PFSK-1 (cell line): Measurements from ENCODE around the gene SEC14L3.

Source experiments
- FOXP2 ChIP-seq: optimal IDR thresholded peaks from 2 replicates; pipeline ENCODE3; 2011; ENCODE audit warnings: borderline replicate concordance, control low read depth, inconsistent platforms; ENCODE audit not compliant: insufficient read depth; ENCODE audit errors: extremely low read length, extremely low read depth
- POLR2AphosphoS5 ChIP-seq: IDR thresholded peaks from 2 replicates; pipeline ENCODE4 v1.6.1; 2012; ENCODE audit warnings: low read depth, mild to moderate bottlenecking, control low read depth, low read length, moderate library complexity
- SIN3A ChIP-seq: IDR thresholded peaks from 2 replicates; pipeline ENCODE4 v1.6.1; 2012; ENCODE audit warnings: mild to moderate bottlenecking, low read length, moderate library complexity, borderline replicate concordance; ENCODE audit not compliant: insufficient read depth
- TAF1 ChIP-seq: IDR thresholded peaks from 2 replicates; pipeline ENCODE4 v1.6.1; 2012; ENCODE audit warnings: low read length, control low read depth, borderline replicate concordance; ENCODE audit not compliant: insufficient read depth
- TF ChIP-seq, protein P1 (sequence below), 2 experiments: IDR thresholded peaks; 2 replicates each; pipeline versions ENCODE4 v1.6.1 to v1.8.0; 2011 to 2012; ENCODE audit warnings: low read depth in 2 of 2, low read length in 2 of 2, control low read depth in 1 of 2, inconsistent platforms in 1 of 2, mild to moderate bottlenecking in 1 of 2, moderate library complexity in 1 of 2; ENCODE audit not compliant: insufficient read depth in 1 of 2

Gene SEC14L3

DNA sequence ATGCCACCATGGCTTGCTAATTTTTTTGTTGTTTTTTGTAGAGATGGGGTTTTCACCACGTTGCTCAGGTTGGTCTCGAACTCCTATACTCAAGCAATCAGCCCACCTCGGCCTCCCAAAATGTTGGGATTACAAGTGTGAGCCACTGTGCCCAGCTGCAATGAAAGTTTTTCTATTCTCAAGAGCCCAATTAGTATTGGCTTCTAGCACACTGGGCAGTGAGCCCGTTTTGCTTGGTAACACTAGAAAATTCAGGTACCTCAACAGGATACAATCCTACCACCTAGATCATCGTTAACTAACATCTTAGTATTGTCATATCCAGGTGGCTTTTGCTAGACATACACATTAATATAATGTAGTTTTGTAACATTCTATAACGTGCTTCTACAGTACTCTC lies 19.0 kb downstream of the SEC14L3 start:
- TF ChIP-seq TAF1, result no peak

DNA sequence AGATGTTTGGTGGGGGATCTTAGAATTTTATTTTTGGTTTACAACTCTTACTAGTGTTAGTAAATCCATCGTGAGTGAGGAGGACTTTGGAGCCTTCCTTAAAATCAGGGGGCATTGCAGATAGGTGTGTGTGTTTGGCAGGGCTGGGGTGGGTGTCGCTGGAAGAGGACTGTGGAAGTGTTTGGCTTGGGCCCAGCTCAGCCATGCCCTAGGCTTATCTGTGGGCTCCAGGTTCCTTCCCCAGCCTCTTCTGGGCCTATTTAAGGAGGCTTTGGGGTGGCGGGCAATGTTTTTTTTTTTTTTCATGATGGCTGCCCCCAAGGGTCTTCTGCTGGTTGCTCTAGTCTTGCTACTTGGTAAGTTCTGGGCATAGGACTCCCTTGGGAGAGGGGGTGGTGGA lies 24.2 kb downstream of the SEC14L3 start:
- TF ChIP-seq TAF1 (no peak), POLR2AphosphoS5 (no peak), SIN3A (no peak), FOXP2 (no peak)
- TF ChIP-seq, protein P1, sequence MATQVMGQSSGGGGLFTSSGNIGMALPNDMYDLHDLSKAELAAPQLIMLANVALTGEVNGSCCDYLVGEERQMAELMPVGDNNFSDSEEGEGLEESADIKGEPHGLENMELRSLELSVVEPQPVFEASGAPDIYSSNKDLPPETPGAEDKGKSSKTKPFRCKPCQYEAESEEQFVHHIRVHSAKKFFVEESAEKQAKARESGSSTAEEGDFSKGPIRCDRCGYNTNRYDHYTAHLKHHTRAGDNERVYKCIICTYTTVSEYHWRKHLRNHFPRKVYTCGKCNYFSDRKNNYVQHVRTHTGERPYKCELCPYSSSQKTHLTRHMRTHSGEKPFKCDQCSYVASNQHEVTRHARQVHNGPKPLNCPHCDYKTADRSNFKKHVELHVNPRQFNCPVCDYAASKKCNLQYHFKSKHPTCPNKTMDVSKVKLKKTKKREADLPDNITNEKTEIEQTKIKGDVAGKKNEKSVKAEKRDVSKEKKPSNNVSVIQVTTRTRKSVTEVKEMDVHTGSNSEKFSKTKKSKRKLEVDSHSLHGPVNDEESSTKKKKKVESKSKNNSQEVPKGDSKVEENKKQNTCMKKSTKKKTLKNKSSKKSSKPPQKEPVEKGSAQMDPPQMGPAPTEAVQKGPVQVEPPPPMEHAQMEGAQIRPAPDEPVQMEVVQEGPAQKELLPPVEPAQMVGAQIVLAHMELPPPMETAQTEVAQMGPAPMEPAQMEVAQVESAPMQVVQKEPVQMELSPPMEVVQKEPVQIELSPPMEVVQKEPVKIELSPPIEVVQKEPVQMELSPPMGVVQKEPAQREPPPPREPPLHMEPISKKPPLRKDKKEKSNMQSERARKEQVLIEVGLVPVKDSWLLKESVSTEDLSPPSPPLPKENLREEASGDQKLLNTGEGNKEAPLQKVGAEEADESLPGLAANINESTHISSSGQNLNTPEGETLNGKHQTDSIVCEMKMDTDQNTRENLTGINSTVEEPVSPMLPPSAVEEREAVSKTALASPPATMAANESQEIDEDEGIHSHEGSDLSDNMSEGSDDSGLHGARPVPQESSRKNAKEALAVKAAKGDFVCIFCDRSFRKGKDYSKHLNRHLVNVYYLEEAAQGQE (IDR thresholded peaks at IDR 0.05; ENCODE audit: insufficient read depth in 1 of 2, low read depth in 2 of 2, low read length in 2 of 2), result no peak

DNA sequence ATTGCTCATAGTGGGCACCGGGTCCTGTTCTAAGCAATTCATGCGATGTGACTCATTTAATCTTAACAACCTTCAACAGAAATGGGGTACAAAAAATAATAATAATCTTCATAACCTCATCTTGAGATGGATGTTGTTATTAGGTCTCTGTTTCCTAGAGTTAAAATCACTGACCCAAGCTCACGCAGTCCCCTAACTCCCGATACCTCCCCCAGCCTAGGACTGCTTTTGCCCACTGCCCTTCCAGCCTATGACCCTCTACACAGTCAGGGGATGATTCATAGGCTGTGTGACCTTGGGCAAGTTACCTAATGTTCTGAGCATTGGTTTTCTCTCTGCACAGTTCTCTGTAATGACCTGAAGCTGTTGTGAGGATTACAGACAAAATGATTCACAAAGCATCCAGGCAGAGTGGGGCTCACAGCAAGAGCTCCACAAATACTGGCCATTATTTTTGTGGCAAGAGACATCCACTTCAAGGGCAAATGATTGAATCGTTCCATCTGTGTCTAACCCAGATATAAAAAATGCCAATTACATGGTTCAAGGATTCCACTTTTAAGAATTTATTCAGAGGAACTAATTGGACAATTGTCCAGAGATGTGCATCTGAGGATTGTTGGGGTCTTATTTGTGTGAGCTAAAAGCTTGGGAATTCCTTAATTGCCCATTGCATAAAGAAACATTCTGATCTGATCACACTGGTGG lies 26.2 kb downstream of the SEC14L3 start:
- TF ChIP-seq SIN3A (no peak), POLR2AphosphoS5 (no peak), FOXP2 (no peak), TAF1 (no peak)
- TF ChIP-seq, protein P1 (IDR thresholded peaks at IDR 0.05; ENCODE audit: insufficient read depth in 1 of 2, low read depth in 2 of 2, low read length in 2 of 2), result no peak

DNA sequence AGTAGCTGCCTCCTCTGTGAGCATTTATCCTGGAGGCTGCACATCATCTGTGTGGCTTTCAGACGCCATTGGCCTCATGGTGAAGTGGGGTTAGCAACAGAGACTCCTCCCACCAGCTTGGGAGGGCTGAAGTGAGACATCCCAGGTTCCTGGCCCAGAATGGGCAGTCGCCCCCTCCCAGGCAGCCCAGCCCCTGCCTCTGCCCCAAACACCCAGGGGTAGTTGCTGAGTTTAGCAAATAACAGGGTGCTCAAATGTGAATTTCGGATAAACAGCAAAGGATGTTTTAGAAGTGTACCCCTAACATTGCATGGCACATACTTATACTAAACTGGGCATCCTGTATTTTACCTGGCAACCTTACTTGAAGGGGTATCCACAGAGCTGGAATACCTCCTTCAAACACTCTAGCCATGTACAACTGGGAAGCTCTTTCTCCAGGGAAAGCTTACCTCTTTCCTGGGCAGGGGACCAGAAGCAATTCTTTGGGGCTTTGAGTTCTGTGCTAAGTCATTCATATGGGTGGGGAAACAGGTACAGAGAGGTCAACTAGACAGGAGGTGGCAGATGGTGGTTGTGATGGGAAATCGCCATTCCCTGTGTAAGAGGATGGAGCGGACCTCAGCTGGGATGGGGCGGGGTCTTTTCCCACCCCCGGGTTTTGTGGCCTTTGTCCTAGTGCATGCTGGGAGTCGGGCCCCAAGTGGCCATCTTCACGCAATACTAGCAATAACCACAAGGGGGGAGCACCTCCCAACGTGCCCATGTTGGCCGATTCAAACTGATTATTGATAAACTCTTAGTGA lies 27.0 kb downstream of the SEC14L3 start:
- TF ChIP-seq POLR2AphosphoS5, result no peak
- TF ChIP-seq SIN3A, result no peak
- TF ChIP-seq TAF1, result no peak
- no peak for TF ChIP-seq FOXP2
- TF ChIP-seq, protein P1 (IDR thresholded peaks at IDR 0.05; ENCODE audit: insufficient read depth in 1 of 2, low read depth in 2 of 2, low read length in 2 of 2), result no peak

DNA sequence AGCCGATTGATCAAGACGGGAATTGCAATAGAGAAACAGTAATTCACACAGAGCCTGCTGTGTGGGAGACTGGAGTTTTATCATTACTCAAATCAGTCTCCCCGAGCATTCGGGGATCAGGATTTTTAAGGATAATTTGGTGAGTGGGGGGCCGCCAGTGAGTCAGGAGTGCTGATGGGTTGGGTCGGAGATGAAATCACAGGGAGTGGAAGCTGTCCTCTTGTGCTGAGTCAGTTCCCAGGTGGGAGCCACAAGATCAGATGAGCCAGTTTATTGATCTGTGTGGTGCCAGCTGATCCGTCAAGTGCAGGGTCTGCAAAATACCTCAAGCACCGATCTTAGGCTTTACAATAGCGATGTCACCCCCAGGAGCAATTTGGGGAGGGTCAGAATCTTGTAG lies 30.7 kb downstream of the SEC14L3 start:
- TF ChIP-seq SIN3A (no peak), POLR2AphosphoS5 (no peak), TAF1 (no peak), FOXP2 (no peak)
- TF ChIP-seq, protein P1 (IDR thresholded peaks at IDR 0.05; ENCODE audit: insufficient read depth in 1 of 2, low read depth in 2 of 2, low read length in 2 of 2), result no peak
